HepG2 (cell line): ENCODE results near the gene PYGB. TPM values are rescaled to one million over a fixed set of nuclear protein-coding genes. Genes with fewer than 3 reads are reported as not detected.
A peak's percentile ranks its signal among the peaks of the same experiment; 100 is the strongest.

Experiments used
- BCL6 ChIP-seq: IDR thresholded peaks from 2 replicates; pipeline ENCODE4 v1.6.1; 2016; ENCODE audit warnings: missing genetic modification reagents, missing compliant biosample characterization
- CBX5 ChIP-seq: sonication (generic); formaldehyde crosslinking; IDR thresholded peaks from 2 replicates; pipeline ENCODE4 v1.4.0; 2020; ENCODE audit warnings: missing genetic modification reagents, borderline replicate concordance
- HDAC2 ChIP-seq: sonication (generic); formaldehyde crosslinking; IDR thresholded peaks from 2 replicates; pipeline ENCODE4 v1.4.0; 2020; ENCODE audit warnings: missing genetic modification reagents
- MAFF ChIP-seq: IDR thresholded peaks from 2 replicates; pipeline ENCODE4 v1.6.1; 2011; ENCODE audit warnings: low read depth, low read length, improper control_type of control experiment
- PAWR ChIP-seq: sonication (generic); formaldehyde crosslinking; IDR thresholded peaks from 2 replicates; pipeline ENCODE4 v1.4.0; 2020; ENCODE audit warnings: missing genetic modification reagents, mild to moderate bottlenecking, borderline replicate concordance
- RARG ChIP-seq: sonication (generic); formaldehyde crosslinking; IDR thresholded peaks from 2 replicates; pipeline ENCODE4 v1.4.0; 2020; ENCODE audit warnings: low read depth, mild to moderate bottlenecking, missing genetic modification reagents
- SIN3A ChIP-seq: IDR thresholded peaks from 2 replicates; pipeline ENCODE4 v1.6.1; 2011; ENCODE audit warnings: low read depth, mild to moderate bottlenecking, control low read depth, low read length, borderline replicate concordance
- SMC3 ChIP-seq: IDR thresholded peaks from 2 replicates; pipeline ENCODE4 v1.6.1; 2011; ENCODE audit warnings: low read length, improper control_type of control experiment
- TAF1 ChIP-seq: sonication (generic); formaldehyde crosslinking; IDR thresholded peaks from 2 replicates; pipeline ENCODE4 v1.4.0; 2020; ENCODE audit warnings: missing genetic modification reagents
- TBX2 ChIP-seq: sonication (generic); formaldehyde crosslinking; IDR thresholded peaks from 2 replicates; pipeline ENCODE4 v1.5.0; 2020; ENCODE audit warnings: missing genetic modification reagents, mild to moderate bottlenecking, borderline replicate concordance
- ZBTB8A ChIP-seq: sonication (generic); formaldehyde crosslinking; IDR thresholded peaks from 2 replicates; pipeline ENCODE4 v1.4.0; 2020; ENCODE audit warnings: mild to moderate bottlenecking, low read depth, missing genetic modification reagents, borderline replicate concordance
- ZNF224 ChIP-seq: sonication (generic); formaldehyde crosslinking; IDR thresholded peaks from 2 replicates; pipeline ENCODE4 v1.5.0; 2020; ENCODE audit warnings: mild to moderate bottlenecking, missing genetic modification reagents
- ZNF468 ChIP-seq: sonication (generic); formaldehyde crosslinking; IDR thresholded peaks from 2 replicates; pipeline ENCODE4 v1.8.0; 2022; ENCODE audit warnings: mild to moderate bottlenecking, moderate library complexity, missing genetic modification reagents
- ZNF672 ChIP-seq: sonication (generic); formaldehyde crosslinking; IDR thresholded peaks from 2 replicates; pipeline ENCODE4 v1.8.1; 2022; ENCODE audit warnings: missing genetic modification reagents
- ZNF777 ChIP-seq: sonication (generic); formaldehyde crosslinking; IDR thresholded peaks from 2 replicates; pipeline ENCODE4 v1.4.0; 2020; ENCODE audit warnings: missing genetic modification reagents
- ZNF782 ChIP-seq: sonication (generic); formaldehyde crosslinking; IDR thresholded peaks from 2 replicates; pipeline ENCODE4 v1.4.0; 2020; ENCODE audit warnings: missing genetic modification reagents, mild to moderate bottlenecking, borderline replicate concordance
- polyA plus RNA-seq, 8 experiments: library from polyadenylated mRNA; depleted of rRNA in 3 of 8; stranded (reverse) in 7 of 8; unstranded in 1 of 8; fragments of >200 nt; fragmentation: Illumina TruSeq in 4 of 8; extraction: Trizol in 4 of 8; gene quantifications; 2 replicates each; pipeline versions ENCODE4 v1.2.1 to v1.2.3, GENCODE V29; 2011 to 2016; ENCODE audit warnings: low read depth in 4 of 8, missing spikeins in 1 of 8, mixed read lengths in 1 of 8; ENCODE audit not compliant: insufficient read depth in 1 of 8
- total RNA-seq, 5 experiments: library from RNA; depleted of rRNA; stranded (reverse); fragments of >200 nt; fragmentation: Illumina TruSeq; extraction: Trizol; gene quantifications; 2 replicates each; pipeline ENCODE4 v1.2.3, GENCODE V29; 2016; ENCODE audit warnings: low read depth in 1 of 5
- TF ChIP-seq, protein P1 (sequence below): sonication (generic); formaldehyde crosslinking; IDR thresholded peaks from 2 replicates; pipeline ENCODE4 v1.5.1; 2020; ENCODE audit warnings: missing genetic modification reagents, mild to moderate bottlenecking, borderline replicate concordance
- TF ChIP-seq, protein P2 (sequence below): sonication (generic); formaldehyde crosslinking; IDR thresholded peaks from 2 replicates; pipeline ENCODE4 v1.4.0; 2020; ENCODE audit warnings: missing genetic modification reagents
- TF ChIP-seq, protein P3 (sequence below): sonication (generic); formaldehyde crosslinking; IDR thresholded peaks from 2 replicates; pipeline ENCODE4 v1.4.0; 2020; ENCODE audit warnings: missing genetic modification reagents
- TF ChIP-seq, protein P4 (sequence below): sonication (generic); formaldehyde crosslinking; IDR thresholded peaks from 2 replicates; pipeline ENCODE4 v1.8.0; 2022; ENCODE audit warnings: missing genetic modification reagents, low read depth, mild to moderate bottlenecking, borderline replicate concordance

Gene PYGB
- total and polyA plus RNA-seq, 2 of the 13 experiments (the other 11 are each of a cell fraction or from before 2014, with no cell fraction given), result 24.2 to 86.3 TPM

DNA sequence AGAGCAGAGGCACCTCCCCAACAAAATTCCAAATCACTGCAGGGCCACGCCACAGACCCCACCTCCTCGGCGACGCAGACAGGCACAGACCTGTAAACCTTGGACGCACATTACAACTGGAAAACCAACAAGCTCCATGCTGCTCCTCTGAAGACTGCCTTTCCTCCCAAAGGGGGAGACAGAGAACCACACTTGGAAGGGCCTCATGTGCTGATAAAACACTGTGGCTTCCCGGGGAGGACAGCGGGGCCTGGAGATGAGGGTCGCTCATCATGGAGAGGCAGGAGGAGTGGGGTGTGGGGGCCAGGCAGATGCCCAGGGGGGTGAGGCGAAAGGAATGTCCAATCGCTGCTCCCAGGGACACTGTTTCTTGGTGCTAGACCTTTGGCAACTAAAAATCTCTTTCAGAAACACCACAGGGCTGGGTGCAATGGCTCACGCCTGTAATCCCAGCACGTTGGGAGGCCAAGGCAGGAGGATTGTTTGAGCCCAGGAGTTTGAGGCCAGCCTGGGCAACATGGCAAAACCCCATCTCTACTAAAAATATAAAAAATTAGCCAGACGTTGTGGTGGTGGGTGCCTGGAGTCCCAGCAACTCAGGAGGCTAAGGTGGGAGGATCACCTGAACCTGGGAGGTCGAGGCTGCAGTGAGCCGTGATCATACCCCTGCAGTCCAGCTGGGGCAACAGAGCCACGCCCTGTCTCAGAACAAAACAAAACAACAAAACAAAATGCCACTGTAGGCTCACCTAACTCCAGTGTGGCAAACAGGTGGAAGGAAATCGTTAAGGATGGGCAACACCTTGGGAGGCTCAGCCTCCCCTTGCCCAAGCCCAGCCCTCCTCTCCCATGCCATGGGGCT is 88.9 kb downstream of the PYGB start (continued):
- TF ChIP-seq, protein P1, sequence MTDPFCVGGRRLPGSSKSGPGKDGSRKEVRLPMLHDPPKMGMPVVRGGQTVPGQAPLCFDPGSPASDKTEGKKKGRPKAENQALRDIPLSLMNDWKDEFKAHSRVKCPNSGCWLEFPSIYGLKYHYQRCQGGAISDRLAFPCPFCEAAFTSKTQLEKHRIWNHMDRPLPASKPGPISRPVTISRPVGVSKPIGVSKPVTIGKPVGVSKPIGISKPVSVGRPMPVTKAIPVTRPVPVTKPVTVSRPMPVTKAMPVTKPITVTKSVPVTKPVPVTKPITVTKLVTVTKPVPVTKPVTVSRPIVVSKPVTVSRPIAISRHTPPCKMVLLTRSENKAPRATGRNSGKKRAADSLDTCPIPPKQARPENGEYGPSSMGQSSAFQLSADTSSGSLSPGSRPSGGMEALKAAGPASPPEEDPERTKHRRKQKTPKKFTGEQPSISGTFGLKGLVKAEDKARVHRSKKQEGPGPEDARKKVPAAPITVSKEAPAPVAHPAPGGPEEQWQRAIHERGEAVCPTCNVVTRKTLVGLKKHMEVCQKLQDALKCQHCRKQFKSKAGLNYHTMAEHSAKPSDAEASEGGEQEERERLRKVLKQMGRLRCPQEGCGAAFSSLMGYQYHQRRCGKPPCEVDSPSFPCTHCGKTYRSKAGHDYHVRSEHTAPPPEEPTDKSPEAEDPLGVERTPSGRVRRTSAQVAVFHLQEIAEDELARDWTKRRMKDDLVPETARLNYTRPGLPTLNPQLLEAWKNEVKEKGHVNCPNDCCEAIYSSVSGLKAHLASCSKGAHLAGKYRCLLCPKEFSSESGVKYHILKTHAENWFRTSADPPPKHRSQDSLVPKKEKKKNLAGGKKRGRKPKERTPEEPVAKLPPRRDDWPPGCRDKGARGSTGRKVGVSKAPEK, result no peak
- TF ChIP-seq HDAC2 (peak; percentile 44; the same call in 1 of the 2 replicates), ZBTB8A (CRISPR knock-in tag) (no peak), PAWR (no peak), TAF1 (no peak; the same call in 1 of the 2 replicates), ZNF672 (no peak), SIN3A (no peak), ZNF224 (CRISPR knock-in tag) (peak; percentile 58; the same call in 1 of the 2 replicates), ZNF468 (CRISPR knock-in tag) (no peak), TBX2 (CRISPR knock-in tag) (no peak), RARG (CRISPR knock-in tag) (no peak), SMC3 (peak; percentile 93), ZNF777 (CRISPR knock-in tag) (no peak), BCL6 (peak; percentile 24; the same call in 1 of the 2 replicates), ZNF782 (CRISPR knock-in tag) (no peak), CBX5 (CRISPR knock-in tag) (0 out of 2 replicates have a peak, but pooled peaks have one; percentile 57), MAFF (no peak)
- TF ChIP-seq, protein P2, sequence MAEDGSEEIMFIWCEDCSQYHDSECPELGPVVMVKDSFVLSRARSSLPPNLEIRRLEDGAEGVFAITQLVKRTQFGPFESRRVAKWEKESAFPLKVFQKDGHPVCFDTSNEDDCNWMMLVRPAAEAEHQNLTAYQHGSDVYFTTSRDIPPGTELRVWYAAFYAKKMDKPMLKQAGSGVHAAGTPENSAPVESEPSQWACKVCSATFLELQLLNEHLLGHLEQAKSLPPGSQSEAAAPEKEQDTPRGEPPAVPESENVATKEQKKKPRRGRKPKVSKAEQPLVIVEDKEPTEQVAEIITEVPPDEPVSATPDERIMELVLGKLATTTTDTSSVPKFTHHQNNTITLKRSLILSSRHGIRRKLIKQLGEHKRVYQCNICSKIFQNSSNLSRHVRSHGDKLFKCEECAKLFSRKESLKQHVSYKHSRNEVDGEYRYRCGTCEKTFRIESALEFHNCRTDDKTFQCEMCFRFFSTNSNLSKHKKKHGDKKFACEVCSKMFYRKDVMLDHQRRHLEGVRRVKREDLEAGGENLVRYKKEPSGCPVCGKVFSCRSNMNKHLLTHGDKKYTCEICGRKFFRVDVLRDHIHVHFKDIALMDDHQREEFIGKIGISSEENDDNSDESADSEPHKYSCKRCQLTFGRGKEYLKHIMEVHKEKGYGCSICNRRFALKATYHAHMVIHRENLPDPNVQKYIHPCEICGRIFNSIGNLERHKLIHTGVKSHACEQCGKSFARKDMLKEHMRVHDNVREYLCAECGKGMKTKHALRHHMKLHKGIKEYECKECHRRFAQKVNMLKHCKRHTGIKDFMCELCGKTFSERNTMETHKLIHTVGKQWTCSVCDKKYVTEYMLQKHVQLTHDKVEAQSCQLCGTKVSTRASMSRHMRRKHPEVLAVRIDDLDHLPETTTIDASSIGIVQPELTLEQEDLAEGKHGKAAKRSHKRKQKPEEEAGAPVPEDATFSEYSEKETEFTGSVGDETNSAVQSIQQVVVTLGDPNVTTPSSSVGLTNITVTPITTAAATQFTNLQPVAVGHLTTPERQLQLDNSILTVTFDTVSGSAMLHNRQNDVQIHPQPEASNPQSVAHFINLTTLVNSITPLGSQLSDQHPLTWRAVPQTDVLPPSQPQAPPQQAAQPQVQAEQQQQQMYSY (CRISPR knock-in tag), result no peak
- TF ChIP-seq, protein P3, sequence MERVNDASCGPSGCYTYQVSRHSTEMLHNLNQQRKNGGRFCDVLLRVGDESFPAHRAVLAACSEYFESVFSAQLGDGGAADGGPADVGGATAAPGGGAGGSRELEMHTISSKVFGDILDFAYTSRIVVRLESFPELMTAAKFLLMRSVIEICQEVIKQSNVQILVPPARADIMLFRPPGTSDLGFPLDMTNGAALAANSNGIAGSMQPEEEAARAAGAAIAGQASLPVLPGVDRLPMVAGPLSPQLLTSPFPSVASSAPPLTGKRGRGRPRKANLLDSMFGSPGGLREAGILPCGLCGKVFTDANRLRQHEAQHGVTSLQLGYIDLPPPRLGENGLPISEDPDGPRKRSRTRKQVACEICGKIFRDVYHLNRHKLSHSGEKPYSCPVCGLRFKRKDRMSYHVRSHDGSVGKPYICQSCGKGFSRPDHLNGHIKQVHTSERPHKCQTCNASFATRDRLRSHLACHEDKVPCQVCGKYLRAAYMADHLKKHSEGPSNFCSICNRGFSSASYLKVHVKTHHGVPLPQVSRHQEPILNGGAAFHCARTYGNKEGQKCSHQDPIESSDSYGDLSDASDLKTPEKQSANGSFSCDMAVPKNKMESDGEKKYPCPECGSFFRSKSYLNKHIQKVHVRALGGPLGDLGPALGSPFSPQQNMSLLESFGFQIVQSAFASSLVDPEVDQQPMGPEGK (CRISPR knock-in tag), result 0 out of 2 replicates have a peak, but pooled peaks have one; percentile 20
- TF ChIP-seq, protein P4, sequence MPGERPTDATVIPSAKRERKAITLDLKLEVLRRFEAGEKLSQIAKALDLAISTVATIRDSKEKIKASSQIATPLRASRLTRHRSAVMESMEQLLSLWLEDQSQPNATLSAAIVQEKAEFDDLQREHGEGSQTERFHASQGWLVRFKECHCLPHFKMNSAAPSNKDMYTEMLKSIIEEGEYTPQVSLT (CRISPR knock-in tag), result no peak
